Left hindlimb (tissue), 1 donor: Measurements from ENCODE around the gene PIM1.
"Not testable (repeated sequence)": the region's sequence is repeated elsewhere in the genome, so short reads cannot be mapped to it uniquely, and the experiment has no call there.

Source experiments
- DNase-seq: peaks from one replicate; pipeline ENCODE4 v3.0.0-alpha.2; 2018

Gene PIM1

DNA sequence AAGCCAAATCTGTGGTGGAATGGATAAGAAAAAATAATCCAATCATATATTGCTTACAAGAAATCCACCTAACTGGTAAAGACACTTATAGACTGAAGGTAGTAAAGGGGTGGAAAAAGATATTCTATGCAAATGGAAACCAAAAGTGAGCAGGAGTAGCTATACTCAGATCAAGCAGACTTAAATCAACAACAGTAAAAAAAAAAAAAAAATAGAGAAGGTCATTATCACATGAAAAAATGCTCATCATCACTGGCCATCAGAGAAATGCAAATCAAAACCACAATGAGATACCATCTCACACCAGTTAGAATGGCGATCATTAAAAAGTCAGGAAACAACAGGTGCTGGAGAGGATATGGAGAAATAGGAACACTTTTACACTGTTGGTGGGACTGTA lies 24.9 kb downstream of the PIM1 start:
- DNase-seq: not testable (repeated sequence)

DNA sequence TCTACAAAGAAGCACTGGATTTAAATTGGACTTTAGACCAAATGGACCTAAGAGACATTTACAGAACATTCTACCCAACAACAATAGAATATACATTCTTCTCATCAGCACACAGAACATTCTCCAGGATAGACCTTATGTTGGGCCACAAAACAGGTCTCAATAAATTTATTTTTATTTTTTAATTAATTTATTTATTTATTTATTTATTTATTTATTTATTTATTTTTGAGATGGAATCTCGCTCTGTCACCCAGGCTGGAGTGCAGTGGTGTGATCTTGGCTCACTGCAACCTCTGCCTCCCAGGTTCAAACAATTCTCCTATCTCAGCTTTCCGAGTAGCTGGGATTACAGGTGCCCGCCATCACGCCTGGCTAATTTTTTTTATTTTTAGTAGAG lies 26.5 kb downstream of the PIM1 start:
- DNase-seq: not testable (repeated sequence)

DNA sequence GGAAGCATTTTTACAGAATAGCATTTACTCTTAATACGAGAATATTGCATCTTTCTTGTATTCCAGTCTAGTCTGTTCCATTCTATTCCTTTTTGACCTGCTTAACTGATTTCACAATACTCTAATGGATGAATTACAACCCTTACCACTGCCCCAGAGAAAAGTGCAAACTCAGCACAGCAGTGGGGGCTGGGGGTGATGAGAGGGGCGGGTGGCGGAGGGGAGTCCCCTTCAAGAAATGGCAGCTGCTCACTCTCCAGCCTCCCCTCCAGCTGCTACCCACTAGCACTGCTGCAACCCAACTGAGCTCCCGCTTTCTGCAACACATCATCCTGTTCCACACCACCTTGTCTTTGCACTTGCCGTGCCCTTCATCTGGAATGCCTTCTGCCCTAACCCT lies 30.1 kb downstream of the PIM1 start:
- no peak for DNase-seq

DNA sequence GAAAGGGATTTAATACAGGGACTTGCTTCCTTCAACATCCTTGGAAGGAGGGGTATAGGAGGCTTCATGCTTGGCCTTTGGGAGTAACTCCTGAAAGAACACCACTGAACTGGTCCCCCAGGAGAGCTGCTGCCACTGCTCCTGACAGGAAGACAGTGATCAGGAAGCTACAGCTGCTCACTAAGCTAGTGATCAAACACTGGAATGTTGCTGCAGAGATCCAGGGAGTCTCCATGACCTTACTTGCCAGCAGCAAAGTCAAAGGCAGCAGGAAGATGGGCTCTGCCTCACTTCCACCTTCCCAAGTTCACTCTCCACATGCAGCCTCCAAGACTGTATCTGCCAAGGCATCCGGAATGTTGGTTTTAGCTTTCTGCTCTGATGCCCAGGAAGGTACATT lies 31.8 kb downstream of the PIM1 start:
- no peak for DNase-seq

DNA sequence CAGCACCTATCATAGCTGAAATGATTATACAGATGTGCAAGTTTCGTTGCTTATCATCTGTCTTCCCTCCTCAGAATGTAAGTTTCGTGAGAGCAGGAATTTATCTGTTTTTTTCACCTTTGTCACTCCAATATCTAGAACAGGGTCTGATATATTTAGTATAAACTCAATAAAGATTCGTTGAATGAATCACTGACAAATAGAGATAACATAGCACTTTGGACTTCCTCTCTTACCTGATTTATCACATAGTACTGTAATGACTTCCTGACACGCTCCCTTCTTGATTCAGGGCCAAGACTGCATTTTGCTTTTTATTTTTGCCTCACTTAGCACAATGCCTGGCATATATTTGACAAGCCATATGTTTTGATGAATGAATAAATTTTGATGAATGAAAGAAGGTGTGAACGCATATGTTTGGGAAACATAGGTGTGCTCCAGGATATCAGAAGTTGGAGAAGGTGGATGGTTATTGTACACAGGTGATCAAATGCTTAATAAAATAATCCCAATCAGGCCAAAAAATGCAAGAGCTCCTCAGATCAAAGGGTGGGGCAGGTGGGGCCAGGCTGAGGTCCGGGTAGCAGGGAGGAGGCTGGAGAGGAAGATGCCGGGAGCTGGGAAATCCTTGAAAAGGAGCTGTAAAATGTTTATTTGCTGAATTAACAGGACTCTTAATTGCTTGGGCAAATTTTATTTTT lies 33.0 kb downstream of the PIM1 start:
- no peak for DNase-seq

DNA sequence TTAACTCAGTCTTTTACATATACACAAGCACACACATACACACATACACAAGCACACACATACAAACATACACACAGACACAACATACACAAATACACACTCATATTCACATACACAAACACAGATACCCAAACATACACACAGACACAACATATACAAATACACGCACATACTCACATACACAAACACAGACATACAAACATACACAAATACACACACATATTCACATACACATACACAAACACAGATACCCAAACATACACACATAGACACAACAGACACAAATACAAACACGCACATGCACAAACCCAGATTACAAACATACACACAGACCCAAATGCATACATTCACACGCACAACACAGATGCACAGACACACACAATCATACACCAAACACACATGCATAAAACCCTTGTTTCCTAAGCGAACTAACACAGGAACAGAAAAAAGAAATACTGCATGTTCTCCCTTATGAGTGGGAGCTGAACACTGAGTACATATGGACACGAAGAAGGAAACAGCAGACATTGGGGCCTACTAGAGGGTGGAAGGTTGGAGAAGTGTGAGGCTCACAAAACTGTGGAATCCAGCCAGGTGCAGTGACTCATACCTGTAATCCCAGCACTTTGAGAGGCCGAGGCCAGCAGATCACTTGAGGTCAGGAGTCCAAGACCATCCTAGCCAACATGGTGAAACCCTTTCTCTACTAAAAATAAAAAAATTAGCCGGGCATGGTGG lies 34.2 kb downstream of the PIM1 start:
- no peak for DNase-seq

DNA sequence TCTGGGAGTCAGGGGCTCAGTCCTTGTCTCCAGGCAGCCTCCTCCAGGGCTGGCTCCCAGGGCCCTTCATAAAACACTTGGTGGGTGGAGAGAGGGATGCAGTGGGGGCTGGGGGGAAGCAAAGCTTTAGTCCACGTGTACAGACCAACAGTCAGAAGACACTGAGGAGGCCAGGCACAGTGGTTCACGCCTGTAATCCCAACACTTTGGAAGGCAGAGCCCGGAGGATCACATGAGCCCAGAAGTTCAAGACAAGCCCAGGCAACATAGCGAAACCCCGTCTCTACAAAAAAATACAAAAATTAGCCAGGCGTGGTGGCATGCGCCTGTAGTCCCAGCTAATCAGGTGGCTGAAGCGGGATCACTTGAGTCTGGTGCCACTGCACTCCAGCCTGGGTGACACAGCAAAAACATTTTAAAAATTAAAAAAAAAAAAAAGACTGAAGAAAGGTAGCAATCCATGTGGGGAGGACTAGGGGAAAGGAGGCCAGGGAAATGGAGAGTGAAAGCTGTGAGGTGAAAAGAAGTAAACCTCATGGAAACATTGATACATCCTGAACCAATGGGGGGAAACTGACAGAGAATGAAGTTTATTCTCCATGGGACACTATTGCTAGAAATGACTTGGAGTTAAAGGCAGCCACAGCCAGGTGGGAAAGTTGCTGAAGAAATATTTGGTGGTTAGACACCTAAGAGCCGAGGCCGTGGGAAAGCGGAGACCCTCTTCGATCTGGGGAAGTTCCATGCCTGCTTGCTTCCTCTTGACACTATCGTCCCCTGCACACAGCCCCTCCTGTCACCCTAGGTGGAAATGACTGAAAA lies 35.4 kb downstream of the PIM1 start:
- no peak for DNase-seq

DNA sequence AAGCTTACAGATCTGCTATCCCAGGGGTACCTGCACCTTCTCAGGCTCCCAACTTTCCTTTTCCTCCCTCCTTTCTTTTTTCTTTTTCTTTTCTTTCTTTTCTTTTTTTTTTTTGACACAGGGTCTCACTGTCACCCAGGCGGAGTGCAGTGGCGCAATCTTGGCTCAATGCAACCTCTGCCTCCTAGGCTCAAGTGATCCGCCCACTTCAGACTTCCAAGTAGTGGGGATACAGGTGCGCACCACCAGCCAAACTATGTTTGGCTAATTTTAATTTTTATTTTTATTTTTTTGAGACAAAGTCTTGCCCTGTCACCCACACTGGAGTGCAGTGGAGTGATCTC lies 36.0 kb downstream of the PIM1 start:
- no peak for DNase-seq

DNA sequence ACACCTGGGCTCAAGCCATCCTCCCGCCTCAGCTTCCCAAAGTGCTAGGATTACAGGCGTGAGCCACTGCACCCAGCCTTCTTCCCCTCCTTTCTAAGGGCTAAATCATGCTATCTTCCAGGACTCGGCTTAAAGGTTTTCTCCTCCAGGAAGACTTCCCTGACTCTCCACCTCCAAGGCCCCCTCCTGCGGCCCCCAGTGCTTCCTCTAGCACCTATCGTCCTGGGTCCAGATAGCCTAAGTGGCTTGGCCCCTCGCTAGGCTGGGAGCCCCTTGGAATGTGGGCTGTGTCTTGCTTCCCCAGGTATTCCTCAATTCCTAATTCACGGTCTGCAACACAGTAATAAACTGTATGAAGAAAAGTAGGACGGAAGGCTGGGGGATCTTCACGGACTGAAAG lies 36.7 kb downstream of the PIM1 start:
- DNase-seq: no peak

DNA sequence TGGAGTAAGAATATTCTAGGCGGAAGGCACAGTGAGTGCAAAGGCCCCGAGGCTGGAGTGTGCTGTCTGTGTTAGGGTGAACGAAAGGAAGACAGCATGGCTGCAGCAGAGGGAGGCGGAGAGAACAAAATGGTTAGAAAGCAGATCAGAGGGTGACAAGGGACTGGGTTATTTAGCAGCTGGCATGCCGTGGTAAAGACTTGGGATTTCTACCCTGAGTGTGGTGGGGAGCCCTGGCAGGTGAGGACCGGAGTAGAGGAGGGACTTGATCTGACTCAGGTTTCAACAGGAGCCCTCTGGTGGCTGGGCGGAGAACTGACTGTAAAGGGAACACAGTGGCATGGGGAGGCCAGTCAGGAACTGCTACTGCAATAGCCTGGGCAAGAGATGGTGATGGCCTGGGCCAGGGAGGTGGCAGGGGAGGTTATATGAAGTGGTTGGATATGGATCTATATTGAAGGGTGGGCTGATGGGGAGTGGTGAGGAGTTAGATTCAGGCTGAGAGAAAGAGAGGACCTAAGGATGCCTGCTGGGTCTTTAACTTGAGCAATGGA lies 38.0 kb downstream of the PIM1 start:
- peak; percentile 52 for DNase-seq

DNA sequence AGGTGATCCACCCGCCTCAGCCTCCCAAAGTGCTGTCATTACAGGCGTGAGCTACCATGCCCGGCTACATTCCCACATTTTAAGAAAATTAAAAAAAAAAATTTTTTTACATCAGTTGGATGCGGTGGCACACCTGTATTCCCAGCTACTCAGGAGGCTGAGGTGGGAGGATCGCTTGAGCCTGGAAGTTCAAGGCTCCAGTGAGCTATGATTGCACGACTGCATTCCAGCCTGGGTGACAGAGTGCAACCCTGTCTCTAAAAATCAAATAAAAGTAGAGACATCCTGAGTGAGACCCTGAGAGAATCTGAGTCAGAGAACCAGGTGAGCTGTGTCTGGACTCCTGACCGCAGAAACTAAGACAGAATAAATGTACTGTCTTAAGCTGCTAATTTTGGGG lies 38.8 kb downstream of the PIM1 start:
- no peak for DNase-seq

DNA sequence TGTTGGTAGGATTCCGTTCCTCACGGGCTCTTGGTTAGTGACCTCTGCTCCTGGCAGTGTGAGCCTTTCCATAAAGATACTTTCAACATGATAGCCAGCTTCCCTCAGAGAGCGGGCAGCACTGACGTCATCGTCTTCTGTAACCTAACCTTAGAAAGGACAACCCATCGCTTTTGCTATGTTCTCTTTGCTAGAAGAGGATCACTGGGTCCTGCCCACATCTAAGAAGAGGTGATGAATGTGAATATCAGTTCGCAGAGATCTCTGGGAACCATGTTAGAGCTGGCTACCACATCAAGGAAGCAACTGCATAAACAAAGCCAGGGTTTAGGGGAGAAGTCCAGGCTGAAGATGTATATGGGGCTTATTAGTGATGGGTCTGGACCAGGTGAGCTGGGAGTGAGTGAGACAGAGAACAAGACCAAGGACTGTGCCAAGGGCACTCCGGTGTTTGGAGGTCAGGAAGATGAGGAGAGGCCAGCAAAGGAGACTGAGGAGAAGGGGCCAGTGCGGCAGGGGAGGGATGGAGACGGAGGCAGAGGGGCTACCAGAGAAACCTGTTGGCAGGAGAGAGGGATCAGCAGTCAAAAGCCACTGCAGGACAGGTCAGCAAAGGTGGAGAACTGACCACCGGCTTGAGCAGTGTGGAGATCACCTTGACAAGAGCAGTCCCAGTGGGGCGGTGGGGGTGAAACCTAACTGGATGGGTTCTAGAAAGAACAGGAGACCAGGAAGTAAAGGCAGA lies 39.7 kb downstream of the PIM1 start:
- DNase-seq: no peak

DNA sequence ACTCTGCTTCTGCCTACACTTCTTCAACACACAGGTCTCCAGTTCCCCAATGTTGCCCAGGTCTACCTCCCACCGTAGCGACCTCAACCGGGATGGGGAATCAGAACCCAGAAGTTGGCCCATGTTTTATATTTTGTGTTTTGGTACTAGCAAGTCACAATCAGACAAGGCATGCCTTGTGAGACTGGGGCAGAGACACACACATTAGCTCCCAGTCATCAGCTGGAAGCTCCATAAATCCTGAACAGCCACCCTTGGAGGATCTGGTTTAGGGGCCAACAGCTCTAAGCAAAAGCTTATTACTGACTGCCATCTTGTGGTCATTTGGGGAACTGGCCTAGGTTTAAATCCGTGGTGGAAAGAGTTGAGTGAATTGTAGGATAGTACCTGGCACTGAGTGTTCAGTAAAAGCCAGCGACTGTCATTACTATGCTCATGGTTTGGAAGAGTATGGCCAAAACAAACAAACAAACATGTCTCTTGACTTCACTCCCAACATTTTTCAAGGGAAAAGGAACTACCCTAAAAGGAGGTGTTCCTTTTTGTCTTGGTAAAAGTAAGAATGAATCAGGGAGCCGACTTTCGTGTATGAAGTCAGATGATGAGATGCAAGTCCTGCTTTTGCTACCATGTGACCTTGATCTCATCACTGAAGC lies 40.5 kb downstream of the PIM1 start:
- DNase-seq: peak; percentile 72

DNA sequence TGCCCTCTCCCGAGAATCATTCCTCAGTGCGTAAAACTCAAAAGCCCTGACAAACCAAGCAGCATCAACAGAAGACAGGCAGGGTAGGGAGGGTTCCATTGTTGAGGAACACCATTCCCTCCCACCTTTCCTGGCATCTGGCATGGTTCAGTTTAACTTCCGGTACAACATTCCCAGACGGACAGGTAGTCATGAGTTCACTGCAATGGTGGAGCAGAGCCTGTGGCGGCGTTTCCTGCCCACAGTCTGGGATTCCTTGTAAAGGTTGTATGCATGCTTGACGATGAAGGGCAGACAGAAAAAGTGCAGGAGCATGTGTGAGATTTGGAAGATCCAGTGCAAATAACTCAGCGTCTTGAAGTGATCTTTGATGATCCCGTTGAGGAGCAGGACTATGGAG lies 42.3 kb downstream of the PIM1 start:
- no peak for DNase-seq

DNA sequence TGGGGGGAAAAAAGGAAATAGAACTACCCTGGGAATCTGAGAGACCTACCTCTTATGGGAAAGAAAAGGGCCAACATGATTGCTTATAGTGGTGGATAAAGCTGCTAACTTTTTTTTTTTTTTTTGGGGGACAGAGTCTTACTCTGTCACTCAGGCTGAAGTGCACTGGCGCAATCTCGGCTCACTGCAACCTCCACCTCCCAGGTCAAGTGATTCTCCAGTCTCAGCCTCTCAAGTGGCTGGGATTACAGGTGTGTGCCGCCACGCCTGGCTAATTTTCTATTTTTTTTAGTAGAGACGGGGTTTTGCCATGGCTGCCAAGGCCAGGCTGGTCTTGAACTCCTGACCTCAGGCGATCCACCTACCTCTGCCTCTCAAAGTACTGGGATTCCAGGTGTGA lies 48.1 kb downstream of the PIM1 start:
- no peak for DNase-seq

DNA sequence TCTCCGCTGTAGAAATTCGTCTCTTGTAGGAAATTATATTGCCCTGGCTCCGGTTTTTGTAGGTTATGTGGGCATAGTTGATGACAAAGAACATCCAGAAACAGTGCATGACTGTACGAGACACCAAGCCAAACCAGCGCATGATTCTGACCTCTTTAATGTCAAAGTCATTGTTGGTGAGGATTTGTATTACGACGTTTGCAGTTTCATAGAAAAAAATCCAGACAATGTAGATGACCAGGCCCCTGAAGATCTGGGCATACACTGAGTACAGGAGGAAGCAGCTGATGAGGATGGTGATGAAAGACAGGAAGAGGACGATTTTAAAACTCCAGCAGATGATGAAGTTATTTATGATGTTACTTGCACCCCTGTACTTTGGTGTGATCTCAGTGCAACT lies 48.6 kb downstream of the PIM1 start:
- DNase-seq: no peak

DNA sequence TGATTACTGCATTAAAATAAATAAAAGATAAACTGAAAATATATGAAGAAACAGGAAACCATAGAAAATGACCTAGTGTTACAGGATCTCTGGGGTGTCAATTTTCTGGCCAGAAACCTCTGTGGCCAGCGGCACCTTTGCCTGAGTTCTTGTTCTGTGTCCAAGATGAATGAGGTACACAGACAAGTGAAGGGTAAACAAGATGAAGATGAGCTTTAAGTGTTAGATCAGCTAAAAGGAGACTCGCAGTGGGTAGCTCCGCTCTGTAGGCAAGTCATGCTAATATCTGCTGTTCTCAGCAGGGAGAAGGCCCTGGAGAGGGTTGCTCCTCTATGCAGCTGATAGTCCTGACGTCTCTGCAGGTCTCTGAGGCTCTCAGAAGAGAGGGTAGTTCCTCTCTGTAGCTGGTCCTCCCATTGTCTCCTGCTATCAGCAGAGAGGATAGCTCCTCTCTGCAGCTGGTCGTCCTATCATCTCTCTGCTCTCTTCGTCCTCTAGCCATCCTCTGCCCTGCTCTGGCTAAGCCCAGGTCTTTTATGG lies 51.7 kb downstream of the PIM1 start:
- no peak for DNase-seq

DNA sequence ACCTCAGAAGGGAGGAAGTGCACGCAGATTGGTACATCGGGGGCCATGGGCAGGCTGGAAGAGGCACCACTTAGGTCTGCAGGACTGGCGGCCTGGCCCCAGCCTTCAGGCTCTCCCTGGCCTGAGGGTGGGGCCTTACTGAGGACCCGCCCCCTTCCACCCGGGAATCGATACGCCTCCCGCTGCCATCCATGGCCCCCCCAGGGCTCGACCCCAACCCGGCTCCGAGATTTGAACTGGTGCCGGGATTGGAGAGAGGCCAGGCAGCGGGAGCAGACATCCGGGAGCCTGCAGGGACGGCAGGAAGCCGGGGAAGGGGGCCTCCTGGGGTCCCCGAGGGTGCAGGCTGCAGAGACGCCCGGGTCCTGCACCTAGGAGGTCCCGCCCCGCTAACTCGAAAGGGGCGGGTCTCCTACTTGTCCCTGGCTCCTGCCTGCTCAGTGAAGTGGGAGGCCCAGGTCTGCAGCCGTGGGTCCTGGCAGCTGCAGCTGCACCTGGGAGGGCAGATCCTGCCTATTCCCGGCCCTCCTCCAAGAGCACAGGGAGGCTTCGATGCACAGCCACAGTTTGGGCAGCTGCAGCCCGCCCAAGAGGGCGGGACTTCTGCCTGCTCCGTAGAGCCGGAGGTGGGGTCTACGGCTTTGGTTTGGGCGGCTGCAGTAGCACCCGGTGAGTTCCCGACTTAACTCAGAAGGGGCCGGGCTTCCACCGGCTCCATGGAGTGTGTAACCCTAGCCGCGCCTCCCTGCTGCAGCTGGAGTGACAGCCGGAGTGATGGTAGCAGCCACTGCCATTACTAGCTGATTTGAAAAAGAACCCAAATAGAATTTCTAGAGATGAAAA lies 52.4 kb downstream of the PIM1 start:
- DNase-seq: peak; percentile 90

DNA sequence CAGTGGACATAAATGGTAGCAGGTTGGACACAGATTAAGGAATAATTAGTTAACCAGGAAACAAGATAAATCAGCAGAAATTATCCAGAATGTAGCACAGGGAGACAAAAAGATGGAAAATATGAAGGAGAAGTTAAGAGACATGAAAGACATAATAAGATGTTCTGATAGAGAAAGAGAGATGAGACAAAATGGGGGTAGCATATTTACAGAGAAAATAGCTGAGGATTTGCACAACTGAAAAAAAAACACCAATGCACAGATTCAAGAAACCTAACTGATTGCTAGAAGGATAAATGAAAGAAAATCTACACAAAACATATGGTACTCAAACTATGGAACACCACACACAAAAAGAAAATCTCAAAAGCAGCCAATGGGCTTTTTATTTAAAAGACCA lies 53.0 kb downstream of the PIM1 start:
- DNase-seq: no peak
